GM23248 (cell line): Measurements from ENCODE around the gene NOVA2.

Experiments
- EZH2 ChIP-seq: fragments of 200-600 bp; sonication (generic); IDR thresholded peaks from 2 replicates; pipeline ENCODE4 v1.6.1; 2018; ENCODE audit warnings: antibody characterized with exemption, mild to moderate bottlenecking; ENCODE audit not compliant: insufficient read depth, poor library complexity, severe bottlenecking
- EZH2phosphoT487 ChIP-seq: fragments of 200-600 bp; sonication (generic); IDR thresholded peaks from 2 replicates; pipeline ENCODE4 v1.6.1; 2018; ENCODE audit warnings: antibody characterized with exemption, moderate library complexity, mild to moderate bottlenecking, low read depth; ENCODE audit not compliant: insufficient read depth

DNA sequence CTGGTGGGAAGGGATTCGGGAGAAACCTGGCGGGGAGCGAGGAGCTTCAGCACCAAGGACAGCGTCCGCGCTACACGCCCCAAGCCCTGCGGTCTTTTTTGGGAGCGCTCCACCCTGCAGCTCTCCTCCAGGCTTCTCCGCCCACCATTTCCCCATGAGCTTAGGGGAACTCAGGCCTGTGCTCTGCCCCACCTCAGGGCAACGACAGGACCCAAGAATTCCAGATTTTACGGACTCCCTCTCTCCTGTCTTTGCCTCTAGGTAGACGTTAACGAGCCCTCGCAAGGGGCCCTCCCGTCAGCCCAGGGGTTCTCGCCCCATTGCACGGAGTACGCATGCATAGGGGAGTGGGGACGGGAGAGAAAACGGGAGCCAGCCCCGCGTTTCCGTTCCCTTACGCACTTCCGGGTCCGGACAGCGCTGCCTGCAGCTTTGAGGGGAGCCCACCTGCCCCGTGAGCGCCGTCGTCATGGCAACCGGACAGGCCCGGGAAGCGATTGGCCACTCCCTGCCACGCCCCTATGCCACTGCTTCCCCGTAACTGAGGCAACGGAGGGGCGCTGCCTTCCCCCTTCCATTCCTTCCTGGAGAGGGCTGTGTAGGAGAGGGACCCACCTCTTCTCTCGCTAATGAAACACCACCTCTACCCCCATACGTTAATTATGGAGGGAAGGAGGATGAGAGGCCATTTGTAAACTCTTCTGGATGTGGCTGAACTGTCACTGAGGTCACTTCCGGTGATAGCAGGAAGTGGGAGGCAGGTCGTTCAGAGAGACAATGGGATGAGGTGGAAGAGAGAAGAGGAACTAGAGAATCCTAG, 20.8 kb downstream of the NOVA2 start:
- TF ChIP-seq EZH2phosphoT487 (no peak), EZH2 (no peak)
